HFF-Myc (cell line): ENCODE data around the gene KBTBD2.
"Not testable (repeated sequence)": the region's sequence is repeated elsewhere in the genome, so short reads cannot be mapped to it uniquely, and the experiment has no call there.

Source experiments
- DNase-seq: peaks from one replicate; pipeline ENCODE4 v3.0.0-alpha.2; 2011; ENCODE audit warnings: low read depth; ENCODE audit errors: extremely low read depth
- H3K4me3 ChIP-seq: replicated peaks from 2 replicates; pipeline ENCODE4 v1.5.1; 2011; ENCODE audit warnings: low read depth, mild to moderate bottlenecking, control low read depth, low read length
- TF ChIP-seq, protein P1 (sequence below): IDR thresholded peaks from 2 replicates; pipeline ENCODE4 v1.5.1; 2012; ENCODE audit warnings: mild to moderate bottlenecking, low read depth, low read length, control low read depth; ENCODE audit errors: missing control alignments

Gene KBTBD2

DNA sequence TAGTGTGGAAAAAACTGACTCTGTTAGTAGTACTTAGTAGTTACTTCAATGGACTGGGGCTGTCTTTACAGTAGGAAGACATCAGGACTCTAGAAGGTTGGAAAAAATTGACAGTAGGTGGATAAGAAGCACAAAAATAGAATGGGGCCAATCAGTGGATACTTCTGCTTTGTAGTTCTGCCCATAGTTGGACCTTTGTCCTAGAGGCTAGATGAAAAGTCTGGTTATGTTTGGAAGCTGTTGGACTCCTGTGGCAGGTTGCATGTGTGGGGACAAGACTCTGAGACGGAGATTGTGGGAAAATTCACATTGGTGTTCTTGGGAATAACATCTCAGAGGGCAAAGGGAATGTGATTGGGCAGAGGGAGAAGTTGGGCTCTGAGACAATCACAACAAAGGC, 18.6 kb upstream of the KBTBD2 start:
- TF ChIP-seq, protein P1, sequence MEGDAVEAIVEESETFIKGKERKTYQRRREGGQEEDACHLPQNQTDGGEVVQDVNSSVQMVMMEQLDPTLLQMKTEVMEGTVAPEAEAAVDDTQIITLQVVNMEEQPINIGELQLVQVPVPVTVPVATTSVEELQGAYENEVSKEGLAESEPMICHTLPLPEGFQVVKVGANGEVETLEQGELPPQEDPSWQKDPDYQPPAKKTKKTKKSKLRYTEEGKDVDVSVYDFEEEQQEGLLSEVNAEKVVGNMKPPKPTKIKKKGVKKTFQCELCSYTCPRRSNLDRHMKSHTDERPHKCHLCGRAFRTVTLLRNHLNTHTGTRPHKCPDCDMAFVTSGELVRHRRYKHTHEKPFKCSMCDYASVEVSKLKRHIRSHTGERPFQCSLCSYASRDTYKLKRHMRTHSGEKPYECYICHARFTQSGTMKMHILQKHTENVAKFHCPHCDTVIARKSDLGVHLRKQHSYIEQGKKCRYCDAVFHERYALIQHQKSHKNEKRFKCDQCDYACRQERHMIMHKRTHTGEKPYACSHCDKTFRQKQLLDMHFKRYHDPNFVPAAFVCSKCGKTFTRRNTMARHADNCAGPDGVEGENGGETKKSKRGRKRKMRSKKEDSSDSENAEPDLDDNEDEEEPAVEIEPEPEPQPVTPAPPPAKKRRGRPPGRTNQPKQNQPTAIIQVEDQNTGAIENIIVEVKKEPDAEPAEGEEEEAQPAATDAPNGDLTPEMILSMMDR = no peak
- no peak overlapping the region for H3K4me3 ChIP-seq
- DNase-seq = no peak

DNA sequence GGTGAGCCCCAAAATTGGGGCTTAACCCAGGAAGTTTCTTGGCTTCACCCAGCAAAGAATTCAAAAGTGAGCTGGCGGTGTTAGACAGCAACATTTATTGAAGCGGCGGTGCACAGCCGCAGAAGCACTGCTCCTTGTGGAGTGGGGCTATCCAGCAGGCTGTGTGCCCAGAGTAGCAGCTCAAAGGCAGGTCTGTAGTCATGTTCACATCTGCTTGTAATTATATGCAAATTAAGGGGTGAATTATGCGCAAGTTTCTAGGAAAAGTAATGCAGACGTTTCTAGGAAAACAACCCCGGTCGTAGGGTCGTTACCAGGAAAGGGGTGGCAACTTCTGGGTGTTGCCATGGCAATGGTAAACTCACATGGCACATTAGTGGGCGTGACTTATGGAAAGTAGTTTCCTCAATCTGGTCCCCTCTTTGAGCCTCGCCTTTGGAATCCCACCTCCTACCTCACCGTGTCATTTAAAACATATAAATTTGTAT, 13.7 kb upstream of the KBTBD2 start:
- TF ChIP-seq, protein P1 = no peak
- DNase-seq = peak; percentile 97
- H3K4me3 ChIP-seq = peak overlapping the region; percentile 28

DNA sequence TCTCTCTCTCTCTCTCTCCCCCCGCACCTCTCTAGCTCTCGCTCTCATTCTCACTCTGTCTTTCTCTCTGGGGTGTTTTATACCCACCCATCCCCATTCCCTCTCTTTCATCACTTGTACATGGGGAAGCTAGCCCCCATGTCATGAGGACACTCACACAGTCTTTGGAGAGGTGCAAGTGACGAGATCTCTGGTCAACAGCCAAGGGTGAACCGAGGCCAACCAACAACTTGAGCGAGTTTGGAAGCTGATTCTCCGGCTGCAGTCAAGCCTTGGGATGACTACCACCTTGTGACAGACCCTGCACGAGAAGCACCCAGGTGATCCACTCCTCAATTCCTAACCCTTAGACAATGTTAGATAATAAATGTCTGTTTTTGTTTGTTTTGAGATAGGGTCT, 10.1 kb upstream of the KBTBD2 start:
- TF ChIP-seq, protein P1 = no peak

DNA sequence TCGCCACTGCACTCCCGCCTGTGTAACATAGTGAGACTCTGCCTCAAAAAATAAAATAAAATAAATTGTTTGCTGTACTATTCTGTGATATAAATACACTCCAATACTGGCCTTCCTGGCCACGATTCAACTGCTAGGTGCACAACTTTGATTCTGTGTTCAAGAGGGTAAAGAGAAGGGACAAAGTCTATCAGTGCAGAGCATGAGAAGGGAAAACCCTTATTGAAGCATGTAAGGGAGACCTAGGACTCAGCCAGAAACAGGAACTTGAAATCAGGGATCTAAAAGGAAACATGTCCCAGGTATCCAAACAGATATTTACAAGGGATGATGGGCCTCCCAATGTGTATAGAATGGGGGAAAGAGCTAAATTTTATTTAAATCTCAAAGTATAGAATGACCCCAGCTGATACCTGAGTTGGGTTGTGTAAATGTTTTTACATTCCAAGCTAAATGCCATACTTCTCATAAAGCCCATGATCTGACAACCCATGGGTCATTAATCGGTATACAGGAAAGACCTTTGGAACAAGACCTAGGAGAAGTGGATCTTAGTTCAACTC, 9.0 kb upstream of the KBTBD2 start:
- H3K4me3 ChIP-seq = no peak overlapping the region
- TF ChIP-seq, protein P1 = no peak
- no peak for DNase-seq

More for the DNA sequence above, 10.1 kb upstream of the KBTBD2 start:
- no peak for DNase-seq
- H3K4me3 ChIP-seq = no peak overlapping the region

DNA sequence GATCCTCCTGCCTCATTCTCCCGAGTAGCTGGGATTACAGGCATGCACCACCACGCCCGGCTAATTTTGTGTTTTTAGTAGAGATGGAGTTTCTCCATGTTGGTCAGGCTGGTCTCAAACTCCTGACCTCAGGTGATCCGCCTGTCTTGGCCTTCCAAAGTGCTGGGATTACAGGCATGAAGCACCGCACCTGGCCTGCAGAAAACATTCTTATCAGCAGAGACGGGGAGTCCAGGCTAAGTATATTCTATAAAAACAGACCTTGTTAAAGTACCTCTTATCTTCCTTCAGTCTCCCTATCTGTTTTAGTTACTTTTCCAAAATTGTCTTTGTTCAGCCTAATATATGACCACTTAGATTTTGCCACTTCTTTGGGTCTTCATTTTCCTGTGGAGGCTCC, 5.8 kb upstream of the KBTBD2 start:
- not testable (repeated sequence) for H3K4me3 ChIP-seq, DNase-seq

DNA sequence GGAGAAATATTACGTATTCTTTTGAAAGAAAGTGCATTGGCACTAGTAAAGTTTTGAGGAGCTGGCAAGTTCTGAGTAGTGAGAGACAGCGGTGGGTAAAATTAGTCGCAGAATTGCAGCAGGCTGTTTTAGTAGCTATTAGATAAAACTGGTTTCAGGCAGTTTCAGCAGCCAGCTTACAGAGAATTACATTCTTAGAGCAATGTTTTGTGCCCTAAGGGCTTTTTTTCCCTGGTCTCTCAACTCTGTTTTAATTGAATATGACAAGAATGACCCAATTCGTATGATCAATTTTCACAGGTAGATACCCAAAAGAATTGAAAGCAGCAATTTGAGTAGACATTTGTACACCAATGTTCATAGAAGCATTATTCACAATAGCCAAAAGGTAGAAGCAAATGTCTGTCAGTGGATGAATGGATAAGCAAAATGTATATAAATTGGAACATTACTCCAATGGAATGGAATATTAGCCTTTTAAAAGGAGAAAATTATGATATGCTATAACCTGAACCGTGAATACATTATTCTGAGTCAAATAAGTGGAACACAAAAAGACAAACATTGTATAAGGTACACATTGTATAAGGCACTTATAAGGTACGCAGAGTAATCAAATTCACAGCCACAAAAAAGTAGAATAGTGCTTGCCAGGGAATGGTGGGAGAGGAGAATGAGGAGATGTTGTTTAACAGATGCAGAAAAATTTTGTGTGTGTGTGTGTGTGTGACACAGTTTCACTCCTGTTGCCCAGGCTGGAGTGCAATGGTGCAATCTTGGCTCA, 5.2 kb upstream of the KBTBD2 start:
- no peak for DNase-seq
- H3K4me3 ChIP-seq = no peak overlapping the region
- TF ChIP-seq, protein P1 = no peak

DNA sequence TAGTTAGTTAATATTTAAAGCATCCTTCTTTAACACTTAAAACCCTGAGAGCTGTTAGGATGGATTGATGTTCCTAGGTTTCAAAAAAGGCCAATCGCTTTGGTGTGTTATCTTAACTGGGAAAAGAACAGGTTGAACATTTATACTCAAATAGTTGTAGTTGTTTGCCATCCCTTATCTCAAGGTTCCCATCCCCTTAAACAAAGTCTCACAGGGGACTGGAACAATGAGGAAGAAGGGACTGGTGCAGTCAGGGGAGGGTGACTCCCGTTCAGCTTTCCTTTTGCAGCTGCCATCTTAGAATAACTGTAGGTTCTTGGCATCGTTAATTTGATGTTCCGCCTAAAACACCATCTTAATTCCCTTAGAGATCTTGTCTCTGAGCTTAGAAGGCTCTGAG, 2.6 kb upstream of the KBTBD2 start:
- no peak for DNase-seq
- no peak overlapping the region for H3K4me3 ChIP-seq
- TF ChIP-seq, protein P1 = no peak
